GM23338 (cell line): ENCODE results near the gene CPT1A. TPM values are rescaled to one million over a fixed set of nuclear protein-coding genes. Genes with fewer than 3 reads are reported as not detected.

ENCODE experiments used
- ATAC-seq: fragments of 200-7000 bp; cut with Tn5 transposase; 3 replicates; pipeline ENCODE4 v1.9.1; 2020
- DNase-seq: peaks from one replicate; pipeline ENCODE4 v3.0.0-alpha.2; 2015; ENCODE audit warnings: low spot score
- H2AFZ ChIP-seq: fragments of 200-600 bp; sonication (generic); 2 replicates; pipeline ENCODE4 v1.8.0; 2016; ENCODE audit warnings: antibody characterized with exemption, mild to moderate bottlenecking, moderate library complexity
- H3F3A ChIP-seq: fragments of 200-600 bp; sonication (generic); replicated peaks from 2 replicates; pipeline ENCODE4 v1.8.0; 2017; ENCODE audit warnings: antibody characterized with exemption, mixed run types, low read depth
- H3K27ac ChIP-seq: fragments of 200-600 bp; sonication (generic); 2 replicates; pipeline ENCODE4 v1.6.1; 2016; ENCODE audit warnings: low read depth
- H3K27me3 ChIP-seq: fragments of 200-600 bp; sonication (generic); 2 replicates; pipeline ENCODE4 v1.8.0; 2016; ENCODE audit warnings: mild to moderate bottlenecking, mixed run types, moderate library complexity; ENCODE audit not compliant: insufficient read depth
- H3K36me3 ChIP-seq: fragments of 200-600 bp; sonication (generic); 2 replicates; pipeline ENCODE4 v1.8.0; 2016; ENCODE audit warnings: mild to moderate bottlenecking; ENCODE audit not compliant: insufficient read depth
- H3K4me1 ChIP-seq: fragments of 200-600 bp; sonication (generic); 2 replicates; pipeline ENCODE4 v1.8.0; 2016; ENCODE audit warnings: mild to moderate bottlenecking, moderate library complexity; ENCODE audit not compliant: insufficient read depth
- H3K4me2 ChIP-seq: fragments of 200-600 bp; sonication (generic); 2 replicates; pipeline ENCODE4 v1.7.1; 2017; ENCODE audit warnings: mixed run types
- H3K4me3 ChIP-seq: fragments of 200-600 bp; sonication (generic); 2 replicates; pipeline ENCODE4 v1.6.1; 2016; ENCODE audit warnings: mixed run types
- H3K79me2 ChIP-seq: fragments of 200-600 bp; sonication (generic); replicated peaks from 2 replicates; pipeline ENCODE4 v1.8.0; 2017; ENCODE audit warnings: mild to moderate bottlenecking; ENCODE audit not compliant: insufficient read depth
- H3K9me2 ChIP-seq: fragments of 200-600 bp; sonication (generic); 2 replicates; pipeline ENCODE4 v1.8.0; 2017; ENCODE audit not compliant: insufficient read depth
- H4K20me1 ChIP-seq: fragments of 200-600 bp; sonication (generic); replicated peaks from 2 replicates; pipeline ENCODE4 v1.8.0; 2017; ENCODE audit warnings: mild to moderate bottlenecking; ENCODE audit not compliant: insufficient read depth
- H3K27ac Mint-ChIP-seq: 2 replicates; pipeline ENCODE4 v1.8.0; 2020; ENCODE audit warnings: inconsistent platforms, mild to moderate bottlenecking, moderate library complexity, mixed read lengths
- H3K27me3 Mint-ChIP-seq: 3 replicates; pipeline ENCODE4 v1.8.0; 2022; ENCODE audit warnings: low read depth, mild to moderate bottlenecking, moderate library complexity, mixed read lengths, inconsistent platforms; ENCODE audit not compliant: insufficient read depth, poor library complexity
- H3K36me3 Mint-ChIP-seq: 3 replicates; pipeline ENCODE4 v1.8.0; 2021; ENCODE audit warnings: low read depth, mild to moderate bottlenecking, inconsistent platforms, moderate library complexity, mixed read lengths
- H3K4me1 Mint-ChIP-seq: 3 replicates; pipeline ENCODE4 v1.8.0; 2020; ENCODE audit warnings: mild to moderate bottlenecking, inconsistent platforms, mixed read lengths
- H3K4me3 Mint-ChIP-seq: 3 replicates; pipeline ENCODE4 v1.8.0; 2021; ENCODE audit warnings: moderate library complexity, mild to moderate bottlenecking, inconsistent platforms, mixed read lengths
- H3K9me3 Mint-ChIP-seq: 3 replicates; pipeline ENCODE4 v1.8.0; 2020; ENCODE audit warnings: moderate library complexity, mild to moderate bottlenecking, inconsistent platforms, mixed read lengths
- CREB1 ChIP-seq: fragments of 250-450 bp; sonication (Bioruptor Pico); IDR thresholded peaks from 2 replicates; pipeline ENCODE4 v1.5.0; 2020; ENCODE audit warnings: low read depth, mild to moderate bottlenecking, moderate library complexity
- EZH2 ChIP-seq: fragments of 200-600 bp; sonication (generic); IDR thresholded peaks from one replicate; pipeline ENCODE4 v1.8.0; 2017; ENCODE audit warnings: antibody characterized with exemption, mild to moderate bottlenecking, low read depth; ENCODE audit not compliant: unreplicated experiment
- JUNB ChIP-seq: IDR thresholded peaks from one replicate; pipeline ENCODE4 v1.6.1; 2016; ENCODE audit warnings: antibody characterized with exemption; ENCODE audit not compliant: unreplicated experiment
- POLR2AphosphoS5 ChIP-seq: IDR thresholded peaks from 2 replicates; pipeline ENCODE4 v1.6.1; 2016; ENCODE audit warnings: antibody characterized with exemption, low read depth
- ZNF114 ChIP-seq: fragments of 250-450 bp; sonication (Bioruptor Pico); IDR thresholded peaks from 2 replicates; pipeline ENCODE4 v1.5.0; 2020; ENCODE audit warnings: mild to moderate bottlenecking, moderate library complexity
- polyA plus RNA-seq: library from polyadenylated mRNA; unstranded; fragments of >200 nt; fragmentation: Nextera tagmentation; extraction: Ambion mirVana; gene quantifications from 2 replicates; pipeline ENCODE4 v1.2.1, GENCODE V29; 2016
- total RNA-seq: library from RNA; depleted of rRNA; stranded (reverse); fragments of >200 nt; shearing (Covaris generic); gene quantifications from 2 replicates; pipeline ENCODE4 v1.2.3, GENCODE V29; 2014
- TF ChIP-seq, protein P1 (sequence below): IDR thresholded peaks from one replicate; pipeline ENCODE4 v1.6.1; 2018; ENCODE audit warnings: antibody characterized with exemption; ENCODE audit not compliant: unreplicated experiment
- TF ChIP-seq, protein P2 (sequence below): fragments of 250-450 bp; sonication (Bioruptor Pico); IDR thresholded peaks from 2 replicates; pipeline ENCODE4 v1.5.0; 2020; ENCODE audit warnings: mild to moderate bottlenecking, moderate library complexity

Gene CPT1A
- total and polyA plus RNA-seq, 2 experiments from 2014 or later, result 2.6 to 9.5 TPM

DNA sequence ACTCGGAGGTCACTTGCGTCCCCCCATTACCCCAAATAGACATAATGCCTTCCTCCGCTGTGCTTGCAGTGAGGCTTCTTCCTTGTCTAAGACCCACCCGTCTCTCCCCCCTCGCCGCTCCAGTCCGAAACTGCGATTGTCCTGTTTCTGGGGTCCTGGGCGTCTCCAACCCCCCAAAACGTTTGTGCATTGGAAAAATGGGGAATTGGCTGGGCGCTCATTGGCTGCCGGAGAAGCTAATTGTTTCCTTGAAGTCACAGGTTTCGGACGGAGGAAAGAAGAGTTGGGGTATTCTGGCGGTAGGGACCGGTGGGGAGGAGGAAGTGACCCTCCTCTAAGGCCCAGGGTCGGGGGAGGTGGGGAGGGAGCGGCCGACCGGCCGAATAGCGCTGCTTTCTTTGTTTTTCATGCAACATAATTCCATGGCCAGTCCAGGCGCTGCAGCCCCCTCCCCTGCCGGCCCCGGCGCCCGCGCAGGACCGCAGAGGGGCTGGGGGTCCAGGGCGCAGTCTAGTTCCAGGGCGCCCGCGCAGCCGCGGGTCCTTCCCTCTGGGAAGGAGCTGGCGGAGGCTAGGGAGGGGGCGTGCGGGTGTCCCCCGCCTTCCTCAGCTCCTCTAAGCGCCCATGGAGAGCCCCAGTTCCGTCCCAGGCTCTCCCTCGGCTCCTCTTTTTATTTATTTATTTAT lies 12.7 kb upstream of the CPT1A start:
- Histone ChIP-seq H3F3A (peaks cover 10% of the 10 kb centered on the region), H3K4me1 (peaks cover 14% of the 10 kb centered on the region), H3K4me2 (peak overlapping the region; percentile 99), H3K36me3 (no peaks in the 10 kb centered on the region), H3K27ac (no peak overlapping the region), H2AFZ (peak overlapping the region; percentile 99), H3K79me2 (no peaks in the 10 kb centered on the region), H3K4me3 (peak overlapping the region; percentile 83), H3K9me2 (no peaks in the 10 kb centered on the region), H3K27me3 (peaks cover 31% of the 10 kb centered on the region), H4K20me1 (no peaks in the 10 kb centered on the region)
- H3K4me1 Mint-ChIP-seq, result peaks cover 5% of the 10 kb centered on the region; the same call in 2 of the 3 replicates
- DNase-seq, result peak; percentile 68
- H3K36me3 Mint-ChIP-seq, result no peaks in the 10 kb centered on the region
- TF ChIP-seq POLR2AphosphoS5 (peak; percentile 21; the same call in 1 of the 2 replicates), EZH2 (peak; percentile 12), ZNF114 (no peak), JUNB (no peak), CREB1 (no peak)
- TF ChIP-seq, protein P1, sequence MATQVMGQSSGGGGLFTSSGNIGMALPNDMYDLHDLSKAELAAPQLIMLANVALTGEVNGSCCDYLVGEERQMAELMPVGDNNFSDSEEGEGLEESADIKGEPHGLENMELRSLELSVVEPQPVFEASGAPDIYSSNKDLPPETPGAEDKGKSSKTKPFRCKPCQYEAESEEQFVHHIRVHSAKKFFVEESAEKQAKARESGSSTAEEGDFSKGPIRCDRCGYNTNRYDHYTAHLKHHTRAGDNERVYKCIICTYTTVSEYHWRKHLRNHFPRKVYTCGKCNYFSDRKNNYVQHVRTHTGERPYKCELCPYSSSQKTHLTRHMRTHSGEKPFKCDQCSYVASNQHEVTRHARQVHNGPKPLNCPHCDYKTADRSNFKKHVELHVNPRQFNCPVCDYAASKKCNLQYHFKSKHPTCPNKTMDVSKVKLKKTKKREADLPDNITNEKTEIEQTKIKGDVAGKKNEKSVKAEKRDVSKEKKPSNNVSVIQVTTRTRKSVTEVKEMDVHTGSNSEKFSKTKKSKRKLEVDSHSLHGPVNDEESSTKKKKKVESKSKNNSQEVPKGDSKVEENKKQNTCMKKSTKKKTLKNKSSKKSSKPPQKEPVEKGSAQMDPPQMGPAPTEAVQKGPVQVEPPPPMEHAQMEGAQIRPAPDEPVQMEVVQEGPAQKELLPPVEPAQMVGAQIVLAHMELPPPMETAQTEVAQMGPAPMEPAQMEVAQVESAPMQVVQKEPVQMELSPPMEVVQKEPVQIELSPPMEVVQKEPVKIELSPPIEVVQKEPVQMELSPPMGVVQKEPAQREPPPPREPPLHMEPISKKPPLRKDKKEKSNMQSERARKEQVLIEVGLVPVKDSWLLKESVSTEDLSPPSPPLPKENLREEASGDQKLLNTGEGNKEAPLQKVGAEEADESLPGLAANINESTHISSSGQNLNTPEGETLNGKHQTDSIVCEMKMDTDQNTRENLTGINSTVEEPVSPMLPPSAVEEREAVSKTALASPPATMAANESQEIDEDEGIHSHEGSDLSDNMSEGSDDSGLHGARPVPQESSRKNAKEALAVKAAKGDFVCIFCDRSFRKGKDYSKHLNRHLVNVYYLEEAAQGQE, result no peak
- TF ChIP-seq, protein P2, sequence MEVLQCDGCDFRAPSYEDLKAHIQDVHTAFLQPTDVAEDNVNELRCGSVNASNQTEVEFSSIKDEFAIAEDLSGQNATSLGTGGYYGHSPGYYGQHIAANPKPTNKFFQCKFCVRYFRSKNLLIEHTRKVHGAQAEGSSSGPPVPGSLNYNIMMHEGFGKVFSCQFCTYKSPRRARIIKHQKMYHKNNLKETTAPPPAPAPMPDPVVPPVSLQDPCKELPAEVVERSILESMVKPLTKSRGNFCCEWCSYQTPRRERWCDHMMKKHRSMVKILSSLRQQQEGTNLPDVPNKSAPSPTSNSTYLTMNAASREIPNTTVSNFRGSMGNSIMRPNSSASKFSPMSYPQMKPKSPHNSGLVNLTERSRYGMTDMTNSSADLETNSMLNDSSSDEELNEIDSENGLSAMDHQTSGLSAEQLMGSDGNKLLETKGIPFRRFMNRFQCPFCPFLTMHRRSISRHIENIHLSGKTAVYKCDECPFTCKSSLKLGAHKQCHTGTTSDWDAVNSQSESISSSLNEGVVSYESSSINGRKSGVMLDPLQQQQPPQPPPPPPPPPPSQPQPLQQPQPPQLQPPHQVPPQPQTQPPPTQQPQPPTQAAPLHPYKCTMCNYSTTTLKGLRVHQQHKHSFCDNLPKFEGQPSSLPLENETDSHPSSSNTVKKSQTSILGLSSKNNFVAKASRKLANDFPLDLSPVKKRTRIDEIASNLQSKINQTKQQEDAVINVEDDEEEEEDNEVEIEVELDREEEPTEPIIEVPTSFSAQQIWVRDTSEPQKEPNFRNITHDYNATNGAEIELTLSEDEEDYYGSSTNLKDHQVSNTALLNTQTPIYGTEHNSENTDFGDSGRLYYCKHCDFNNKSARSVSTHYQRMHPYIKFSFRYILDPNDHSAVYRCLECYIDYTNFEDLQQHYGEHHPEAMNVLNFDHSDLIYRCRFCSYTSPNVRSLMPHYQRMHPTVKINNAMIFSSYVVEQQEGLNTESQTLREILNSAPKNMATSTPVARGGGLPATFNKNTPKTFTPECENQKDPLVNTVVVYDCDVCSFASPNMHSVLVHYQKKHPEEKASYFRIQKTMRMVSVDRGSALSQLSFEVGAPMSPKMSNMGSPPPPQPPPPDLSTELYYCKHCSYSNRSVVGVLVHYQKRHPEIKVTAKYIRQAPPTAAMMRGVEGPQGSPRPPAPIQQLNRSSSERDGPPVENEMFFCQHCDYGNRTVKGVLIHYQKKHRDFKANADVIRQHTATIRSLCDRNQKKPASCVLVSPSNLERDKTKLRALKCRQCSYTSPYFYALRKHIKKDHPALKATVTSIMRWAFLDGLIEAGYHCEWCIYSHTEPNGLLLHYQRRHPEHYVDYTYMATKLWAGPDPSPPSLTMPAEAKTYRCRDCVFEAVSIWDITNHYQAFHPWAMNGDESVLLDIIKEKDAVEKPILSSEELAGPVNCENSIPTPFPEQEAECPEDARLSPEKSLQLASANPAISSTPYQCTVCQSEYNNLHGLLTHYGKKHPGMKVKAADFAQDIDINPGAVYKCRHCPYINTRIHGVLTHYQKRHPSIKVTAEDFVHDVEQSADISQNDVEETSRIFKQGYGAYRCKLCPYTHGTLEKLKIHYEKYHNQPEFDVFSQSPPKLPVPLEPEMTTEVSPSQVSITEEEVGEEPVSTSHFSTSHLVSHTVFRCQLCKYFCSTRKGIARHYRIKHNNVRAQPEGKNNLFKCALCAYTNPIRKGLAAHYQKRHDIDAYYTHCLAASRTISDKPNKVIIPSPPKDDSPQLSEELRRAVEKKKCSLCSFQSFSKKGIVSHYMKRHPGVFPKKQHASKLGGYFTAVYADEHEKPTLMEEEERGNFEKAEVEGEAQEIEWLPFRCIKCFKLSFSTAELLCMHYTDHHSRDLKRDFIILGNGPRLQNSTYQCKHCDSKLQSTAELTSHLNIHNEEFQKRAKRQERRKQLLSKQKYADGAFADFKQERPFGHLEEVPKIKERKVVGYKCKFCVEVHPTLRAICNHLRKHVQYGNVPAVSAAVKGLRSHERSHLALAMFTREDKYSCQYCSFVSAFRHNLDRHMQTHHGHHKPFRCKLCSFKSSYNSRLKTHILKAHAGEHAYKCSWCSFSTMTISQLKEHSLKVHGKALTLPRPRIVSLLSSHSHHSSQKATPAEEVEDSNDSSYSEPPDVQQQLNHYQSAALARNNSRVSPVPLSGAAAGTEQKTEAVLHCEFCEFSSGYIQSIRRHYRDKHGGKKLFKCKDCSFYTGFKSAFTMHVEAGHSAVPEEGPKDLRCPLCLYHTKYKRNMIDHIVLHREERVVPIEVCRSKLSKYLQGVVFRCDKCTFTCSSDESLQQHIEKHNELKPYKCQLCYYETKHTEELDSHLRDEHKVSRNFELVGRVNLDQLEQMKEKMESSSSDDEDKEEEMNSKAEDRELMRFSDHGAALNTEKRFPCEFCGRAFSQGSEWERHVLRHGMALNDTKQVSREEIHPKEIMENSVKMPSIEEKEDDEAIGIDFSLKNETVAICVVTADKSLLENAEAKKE (CRISPR knock-in tag), result no peak
- ATAC-seq, result peak; percentile 50
- H3K4me3 Mint-ChIP-seq, result peak overlapping the region; percentile 81
- H3K9me3 Mint-ChIP-seq, result peaks cover 10% of the 10 kb centered on the region; the same call in 2 of the 3 replicates
- no peak overlapping the region for H3K27ac Mint-ChIP-seq
- H3K27me3 Mint-ChIP-seq, result peaks cover 30% of the 10 kb centered on the region
